GM18511 (cell line): ENCODE data around the gene UTP4.
"Not testable (repeated sequence)": the region's sequence is repeated elsewhere in the genome, so short reads cannot be mapped to it uniquely, and the experiment has no call there.

ENCODE experiments used
- ATAC-seq: cut with Tn5 transposase; IDR thresholded peaks from one replicate; pipeline ENCODE4 v1.9.1; 2021; ENCODE audit warnings: mild to moderate bottlenecking, moderate library complexity; ENCODE audit not compliant: unreplicated experiment

Gene UTP4

DNA sequence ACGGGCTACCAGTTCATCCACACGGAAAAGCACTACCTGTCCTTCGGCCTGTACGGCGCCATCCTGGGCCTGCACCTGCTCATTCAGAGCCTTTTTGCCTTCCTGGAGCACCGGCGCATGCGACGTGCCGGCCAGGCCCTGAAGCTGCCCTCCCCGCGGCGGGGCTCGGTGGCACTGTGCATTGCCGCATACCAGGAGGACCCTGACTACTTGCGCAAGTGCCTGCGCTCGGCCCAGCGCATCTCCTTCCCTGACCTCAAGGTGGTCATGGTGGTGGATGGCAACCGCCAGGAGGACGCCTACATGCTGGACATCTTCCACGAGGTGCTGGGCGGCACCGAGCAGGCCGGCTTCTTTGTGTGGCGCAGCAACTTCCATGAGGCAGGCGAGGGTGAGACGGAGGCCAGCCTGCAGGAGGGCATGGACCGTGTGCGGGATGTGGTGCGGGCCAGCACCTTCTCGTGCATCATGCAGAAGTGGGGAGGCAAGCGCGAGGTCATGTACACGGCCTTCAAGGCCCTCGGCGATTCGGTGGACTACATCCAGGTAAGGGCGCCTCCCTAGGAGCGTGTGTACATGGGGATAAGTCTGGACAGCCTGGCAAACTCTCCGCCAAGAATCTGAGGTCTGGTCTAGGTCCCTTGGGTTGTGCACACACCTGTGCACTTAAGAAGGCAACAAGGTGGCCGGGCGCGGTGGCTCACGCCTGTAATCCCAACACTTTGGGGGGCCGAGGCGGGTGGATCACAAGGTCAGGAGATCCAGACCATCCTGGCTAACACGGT is 22.8 kb upstream of the UTP4 start:
- no peak for ATAC-seq

DNA sequence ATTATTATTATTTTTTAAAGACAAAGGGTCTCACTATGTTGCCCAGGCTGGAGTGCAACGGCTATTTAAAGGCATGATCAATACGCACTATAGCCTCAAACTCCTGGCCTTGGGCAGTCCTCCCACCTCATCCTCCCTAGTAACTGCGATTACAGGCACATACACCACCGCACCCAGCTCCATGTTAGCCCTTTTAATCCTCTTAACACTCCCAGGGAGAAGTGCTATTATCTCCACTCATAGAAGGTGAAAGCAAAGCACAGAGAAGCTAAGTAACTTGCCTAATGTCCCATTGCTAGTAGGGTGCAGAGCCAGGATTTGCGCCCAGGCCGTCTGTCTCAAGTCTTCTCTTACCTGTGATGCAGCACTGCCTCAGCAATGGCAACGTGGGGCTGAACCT is 22.0 kb upstream of the UTP4 start:
- ATAC-seq: no peak

DNA sequence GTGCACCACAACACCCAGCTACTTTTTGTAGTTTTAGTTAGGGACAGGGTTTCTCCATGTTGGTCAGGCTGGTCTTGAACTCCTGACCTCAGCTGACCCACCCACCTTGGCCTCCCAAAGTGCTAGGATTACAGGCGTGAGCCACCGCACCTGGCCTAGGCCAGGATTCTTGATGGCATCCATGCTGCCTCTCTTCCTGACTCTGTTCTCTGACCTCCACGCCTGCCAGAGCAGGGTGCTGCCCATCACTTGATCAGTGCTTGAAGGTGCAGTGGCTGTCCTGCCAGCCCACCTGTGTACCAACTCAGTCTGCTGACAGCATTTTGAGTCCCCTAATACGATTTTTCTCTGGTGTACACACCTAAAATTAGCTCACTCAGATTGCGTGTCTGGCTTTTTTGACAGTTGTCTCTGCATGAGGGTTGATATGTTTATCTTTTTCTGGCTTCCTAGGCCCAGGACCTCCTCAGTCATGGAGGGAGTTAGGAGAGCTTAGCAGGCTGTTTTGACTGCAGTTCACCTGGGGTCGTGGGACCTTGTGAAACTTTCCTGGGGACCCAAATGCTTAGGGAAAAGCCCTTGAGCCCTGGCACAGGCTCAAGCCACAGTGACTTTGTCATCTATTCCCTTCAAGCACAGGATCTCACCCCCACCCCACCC is 21.1 kb upstream of the UTP4 start:
- ATAC-seq: no peak

DNA sequence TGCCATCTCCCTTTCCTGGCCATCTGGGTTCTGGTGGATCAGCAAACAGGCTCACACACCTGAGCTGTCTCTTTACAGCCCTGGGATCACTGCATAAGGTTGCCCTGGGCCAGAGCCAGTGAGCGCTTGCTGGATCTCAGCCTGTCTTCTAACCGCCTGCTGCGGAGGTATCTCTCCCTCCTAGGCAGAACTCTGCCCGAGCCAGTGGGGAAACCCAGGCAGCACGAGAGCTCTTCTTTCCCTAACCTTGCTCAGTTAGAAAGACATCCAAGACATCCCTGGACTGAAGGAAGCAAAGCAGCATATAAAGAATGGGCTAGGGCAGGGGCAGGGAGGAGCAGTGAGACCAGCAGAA is 20.6 kb upstream of the UTP4 start:
- ATAC-seq: no peak

DNA sequence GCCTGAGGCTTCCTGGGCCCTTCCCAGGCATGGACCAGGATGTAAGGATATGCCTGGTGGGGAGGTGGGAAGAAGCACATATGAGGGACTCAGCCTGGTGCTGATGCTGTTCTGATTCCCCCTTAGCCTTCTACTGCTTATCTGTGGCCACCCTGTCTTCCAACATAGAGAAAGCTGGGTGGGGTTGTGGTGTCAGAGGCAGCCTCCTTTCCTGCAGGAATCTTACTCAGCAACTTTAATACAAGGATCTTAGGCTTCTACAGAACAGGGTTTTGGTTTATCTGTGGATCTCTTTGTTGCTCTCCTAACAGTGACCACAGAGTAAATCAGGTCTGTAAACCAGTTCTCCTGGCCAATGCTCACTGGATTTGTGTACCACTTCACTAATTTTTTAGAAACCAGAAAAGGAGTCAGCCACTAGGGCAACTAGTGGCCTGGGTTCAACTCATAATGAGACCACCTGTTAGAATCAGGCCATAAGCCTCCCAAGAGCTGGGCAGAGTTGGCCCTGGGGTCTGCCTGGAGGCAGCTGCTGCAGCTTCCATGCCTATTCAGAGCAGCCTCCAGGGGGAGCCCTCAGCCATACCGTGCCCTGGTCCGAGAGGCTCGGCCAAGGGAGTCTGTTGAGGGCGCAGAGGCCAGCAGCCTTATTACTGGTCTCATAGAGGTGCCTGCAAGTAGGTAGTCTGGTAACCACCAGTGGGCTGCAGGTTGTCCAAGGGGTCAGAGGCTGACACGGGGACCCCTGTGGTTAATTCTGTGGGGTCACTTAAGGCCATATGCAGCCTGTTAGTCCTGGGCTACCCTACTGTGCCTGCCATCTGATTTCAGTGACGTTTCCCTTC is 19.9 kb upstream of the UTP4 start:
- no peak for ATAC-seq

DNA sequence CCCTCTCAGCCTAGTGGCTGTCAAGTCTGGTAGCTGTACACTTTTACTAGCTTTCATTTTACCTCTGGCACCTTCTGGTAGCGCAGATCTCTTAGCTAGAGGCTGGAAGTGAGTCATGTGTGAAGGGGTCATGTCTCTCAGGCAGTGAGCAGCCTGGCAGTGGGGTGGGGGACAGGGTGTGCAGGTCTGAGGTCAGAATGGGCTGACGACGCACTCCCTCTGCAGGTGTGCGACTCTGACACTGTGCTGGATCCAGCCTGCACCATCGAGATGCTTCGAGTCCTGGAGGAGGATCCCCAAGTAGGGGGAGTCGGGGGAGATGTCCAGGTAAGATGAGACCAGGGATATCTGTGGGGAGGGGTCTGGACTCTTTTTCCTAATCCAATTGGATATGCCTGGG is 19.2 kb upstream of the UTP4 start:
- no peak for ATAC-seq

DNA sequence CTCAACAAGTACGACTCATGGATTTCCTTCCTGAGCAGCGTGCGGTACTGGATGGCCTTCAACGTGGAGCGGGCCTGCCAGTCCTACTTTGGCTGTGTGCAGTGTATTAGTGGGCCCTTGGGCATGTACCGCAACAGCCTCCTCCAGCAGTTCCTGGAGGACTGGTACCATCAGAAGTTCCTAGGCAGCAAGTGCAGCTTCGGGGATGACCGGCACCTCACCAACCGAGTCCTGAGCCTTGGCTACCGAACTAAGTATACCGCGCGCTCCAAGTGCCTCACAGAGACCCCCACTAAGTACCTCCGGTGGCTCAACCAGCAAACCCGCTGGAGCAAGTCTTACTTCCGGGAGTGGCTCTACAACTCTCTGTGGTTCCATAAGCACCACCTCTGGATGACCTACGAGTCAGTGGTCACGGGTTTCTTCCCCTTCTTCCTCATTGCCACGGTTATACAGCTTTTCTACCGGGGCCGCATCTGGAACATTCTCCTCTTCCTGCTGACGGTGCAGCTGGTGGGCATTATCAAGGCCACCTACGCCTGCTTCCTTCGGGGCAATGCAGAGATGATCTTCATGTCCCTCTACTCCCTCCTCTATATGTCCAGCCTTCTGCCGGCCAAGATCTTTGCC is 18.0 kb upstream of the UTP4 start:
- ATAC-seq: no peak

DNA sequence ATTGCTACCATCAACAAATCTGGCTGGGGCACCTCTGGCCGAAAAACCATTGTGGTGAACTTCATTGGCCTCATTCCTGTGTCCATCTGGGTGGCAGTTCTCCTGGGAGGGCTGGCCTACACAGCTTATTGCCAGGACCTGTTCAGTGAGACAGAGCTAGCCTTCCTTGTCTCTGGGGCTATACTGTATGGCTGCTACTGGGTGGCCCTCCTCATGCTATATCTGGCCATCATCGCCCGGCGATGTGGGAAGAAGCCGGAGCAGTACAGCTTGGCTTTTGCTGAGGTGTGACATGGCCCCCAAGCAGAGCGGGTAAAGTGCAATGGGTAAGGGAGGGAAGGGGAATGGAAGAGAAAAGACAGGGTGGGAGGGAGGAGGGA is 17.5 kb upstream of the UTP4 start:
- no peak for ATAC-seq

DNA sequence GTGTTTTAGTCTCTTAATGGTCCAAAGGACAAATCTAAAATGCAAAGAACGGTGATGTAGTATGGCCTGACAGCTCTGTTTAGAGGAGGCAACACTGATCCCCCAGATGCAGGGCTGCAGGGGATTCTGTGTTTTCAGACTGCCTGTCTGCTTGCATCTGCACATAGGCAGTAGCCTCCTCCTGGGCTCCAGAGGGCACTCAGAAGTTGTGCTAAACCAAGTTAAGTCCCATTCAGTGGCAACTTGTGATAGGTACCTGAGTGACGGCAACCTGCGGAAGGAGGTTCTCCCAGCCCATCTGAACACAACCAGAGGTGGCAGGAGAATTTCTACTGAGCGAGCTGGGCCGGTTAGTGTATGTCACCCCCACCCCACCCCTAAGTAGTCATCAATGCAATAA is 17.1 kb upstream of the UTP4 start:
- ATAC-seq: no peak

DNA sequence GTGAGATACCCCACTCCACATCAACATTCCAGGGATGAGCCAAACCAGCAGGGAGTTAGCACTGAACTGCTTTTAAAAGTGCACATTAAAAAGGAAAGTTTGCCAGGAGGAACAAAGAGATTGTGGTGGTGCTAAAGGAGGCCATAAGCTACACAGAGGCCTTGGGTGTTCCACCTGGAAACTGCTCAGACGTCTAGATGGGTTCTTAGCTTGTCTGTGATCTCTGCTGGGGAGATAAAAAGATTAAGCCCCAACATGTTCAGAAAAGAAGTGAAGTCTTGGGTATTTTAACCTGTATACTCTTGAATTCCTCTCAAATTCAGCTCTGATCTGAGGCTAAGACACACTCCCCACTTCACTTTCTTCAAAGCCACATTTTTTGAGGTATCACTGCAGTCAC is 16.6 kb upstream of the UTP4 start:
- ATAC-seq: no peak

DNA sequence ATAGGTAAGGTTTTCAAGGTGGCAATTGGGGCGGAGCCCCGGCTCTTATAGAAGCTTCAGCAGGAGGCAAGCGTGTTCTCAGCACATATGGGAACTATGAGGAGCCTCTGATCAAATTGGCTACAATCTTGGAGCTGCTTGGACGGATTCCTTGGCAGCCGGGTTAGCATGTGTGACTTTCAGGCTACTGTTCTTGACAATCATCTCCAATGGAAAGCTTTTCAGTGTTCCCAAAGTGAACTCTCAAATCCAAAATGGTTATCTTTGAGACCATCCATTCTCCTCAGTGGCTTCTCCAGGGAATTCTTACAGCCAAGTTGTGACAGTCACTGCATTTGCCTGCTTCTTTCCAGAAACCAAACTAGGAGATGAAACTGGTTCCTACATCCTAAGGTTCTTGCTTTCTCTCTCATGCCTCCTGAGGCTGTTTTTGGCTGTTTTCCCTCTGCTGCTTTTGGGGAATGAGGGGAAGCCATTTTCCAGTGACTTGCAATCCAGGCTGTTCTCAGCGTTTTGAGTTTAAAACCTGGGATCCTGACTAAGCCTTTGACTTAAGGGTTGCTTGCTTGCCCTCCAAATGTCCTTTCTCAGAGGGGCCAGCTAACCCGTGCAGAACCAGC is 16.1 kb upstream of the UTP4 start:
- no peak for ATAC-seq

DNA sequence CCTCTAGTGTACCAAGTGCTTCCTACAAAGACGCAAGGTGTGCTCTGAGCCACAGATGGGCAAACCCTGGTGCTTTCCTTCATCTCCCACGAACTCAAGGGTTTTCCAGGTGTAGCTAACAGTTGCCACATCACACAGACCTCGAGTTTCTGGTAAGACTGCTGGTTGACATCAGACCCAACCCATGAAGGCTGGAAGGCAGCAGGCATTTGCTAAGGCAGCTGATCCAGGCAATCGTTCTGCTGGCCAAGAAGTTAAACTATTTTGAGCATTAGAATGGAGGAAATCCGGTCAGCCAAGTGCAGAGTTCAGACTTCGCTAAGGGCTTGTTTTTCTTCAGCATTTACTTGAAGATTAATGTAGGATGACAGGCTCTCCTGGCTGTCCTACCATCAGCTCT is 15.5 kb upstream of the UTP4 start:
- no peak for ATAC-seq

DNA sequence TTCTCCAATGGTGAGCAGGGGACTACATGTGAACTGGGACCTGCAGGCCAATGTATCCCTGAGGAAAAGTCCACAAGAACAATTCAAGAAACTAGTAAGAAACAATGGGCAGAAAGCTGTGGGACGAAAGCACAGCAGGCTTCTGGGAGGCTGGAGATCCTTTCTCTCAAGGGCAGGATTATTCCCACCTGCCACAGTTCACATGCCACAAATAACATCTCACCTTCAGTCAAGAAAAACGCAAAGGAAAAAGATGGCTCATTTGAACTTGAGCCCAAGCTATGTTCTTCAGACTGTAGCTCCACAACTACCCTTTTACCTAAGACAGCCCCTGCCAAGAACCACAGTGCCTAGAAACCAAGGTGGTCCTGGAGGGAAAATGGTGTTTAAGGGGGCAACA is 14.0 kb upstream of the UTP4 start:
- ATAC-seq: no peak

DNA sequence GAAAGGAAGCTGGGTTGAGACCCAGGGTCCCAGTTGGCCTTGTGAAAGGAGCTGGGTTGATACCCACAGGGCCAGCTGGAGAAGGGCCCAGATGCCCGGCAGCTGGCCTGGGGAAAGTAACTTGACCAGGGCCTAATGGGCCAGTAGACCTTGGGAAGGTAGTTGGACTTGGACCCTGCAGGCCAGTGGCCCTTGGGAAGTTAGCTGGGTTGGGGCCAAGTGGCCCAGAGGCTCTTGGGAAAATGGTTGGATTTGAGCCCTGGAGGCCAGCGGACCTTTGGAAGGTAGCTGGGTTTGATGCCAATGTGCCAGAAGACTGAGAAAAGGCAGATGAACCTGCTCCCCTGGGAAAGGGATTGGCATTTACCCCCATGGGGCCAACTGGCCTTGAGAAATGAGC is 13.5 kb upstream of the UTP4 start:
- ATAC-seq: no peak

DNA sequence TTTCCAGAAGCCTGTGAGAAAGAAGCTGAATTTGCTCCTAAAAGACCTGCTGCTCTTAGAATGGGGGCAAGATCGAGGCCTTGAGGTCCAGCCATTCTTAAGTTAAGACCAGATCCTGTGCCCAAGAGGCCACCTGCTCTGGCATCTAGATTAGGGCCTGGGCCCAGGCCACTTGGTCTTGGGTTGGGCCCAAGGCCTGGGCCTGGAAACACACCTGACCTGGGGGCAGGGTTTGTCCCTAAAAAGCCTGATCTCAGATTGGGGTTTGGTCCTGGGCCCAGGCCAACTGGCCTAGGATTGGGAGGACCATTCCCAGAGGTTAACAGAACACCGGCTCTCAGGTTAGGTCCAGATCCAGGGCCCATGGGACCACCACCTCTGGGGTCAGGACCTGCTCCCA is 12.9 kb upstream of the UTP4 start:
- ATAC-seq: no peak

DNA sequence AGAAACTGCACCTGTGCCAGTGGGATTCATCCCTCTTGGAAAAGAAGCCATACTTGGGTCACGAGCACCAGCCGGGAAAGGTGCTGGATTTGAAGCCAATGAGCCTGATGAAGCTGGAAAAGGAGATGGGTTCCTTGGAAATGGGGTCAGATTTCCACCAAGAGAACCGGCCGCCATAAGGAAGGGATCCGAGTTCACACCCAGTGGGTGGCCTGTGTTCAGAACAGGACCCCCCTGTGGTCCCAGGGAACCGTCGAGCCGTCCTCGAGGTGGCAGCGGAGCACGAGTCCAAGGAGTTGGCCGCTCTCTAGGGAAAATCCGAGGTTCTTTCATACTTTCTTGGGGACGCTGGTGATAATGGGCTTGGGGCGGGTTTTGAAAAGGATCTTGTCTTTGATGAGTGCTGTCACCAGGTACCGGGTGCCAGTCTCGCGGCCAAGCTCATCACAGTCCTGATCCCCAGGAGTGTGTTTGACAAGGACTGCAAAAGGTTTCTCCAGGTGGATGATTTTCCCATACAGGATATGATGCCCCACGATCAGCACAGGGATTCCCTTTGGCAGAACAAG is 12.3 kb upstream of the UTP4 start:
- ATAC-seq: no peak

DNA sequence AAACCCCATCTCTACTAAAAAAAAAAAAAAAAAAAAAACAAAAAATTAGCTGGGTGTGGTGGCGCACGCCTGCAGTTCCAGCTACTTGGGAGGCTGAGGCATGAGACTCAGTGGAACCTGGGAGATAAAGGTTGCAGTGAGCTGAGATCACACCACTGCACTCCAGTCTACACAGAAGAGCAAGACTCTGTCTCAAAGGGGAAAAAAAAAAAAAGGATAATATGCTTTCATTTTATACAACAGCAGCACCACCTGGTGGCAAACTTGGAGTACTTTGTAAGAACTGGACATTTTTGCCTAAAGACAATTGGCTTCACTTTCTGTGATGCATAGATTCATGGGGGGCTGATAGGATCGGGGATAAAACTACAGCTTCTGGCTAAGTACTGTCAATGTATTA is 8.5 kb upstream of the UTP4 start:
- ATAC-seq: no peak

DNA sequence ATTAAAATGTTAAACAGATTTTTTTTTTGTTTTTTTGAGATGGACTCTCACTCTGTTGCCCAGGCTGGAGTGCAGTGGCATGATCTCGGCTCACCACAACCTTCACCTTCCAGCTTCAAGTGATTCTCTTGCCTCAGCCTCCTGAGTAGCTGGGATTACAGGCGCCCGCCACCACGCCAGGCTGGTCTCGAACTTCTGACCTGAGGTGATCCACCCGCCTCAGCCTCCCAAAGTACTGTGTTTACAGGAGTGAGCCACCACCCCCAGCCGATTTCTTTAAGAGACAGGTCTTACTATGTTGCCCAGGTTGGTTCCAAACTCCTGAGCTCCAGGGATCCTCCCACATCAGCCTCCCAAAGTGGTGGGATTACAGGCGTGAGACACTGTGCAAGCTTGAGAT is 8.0 kb upstream of the UTP4 start:
- ATAC-seq: not testable (repeated sequence)

DNA sequence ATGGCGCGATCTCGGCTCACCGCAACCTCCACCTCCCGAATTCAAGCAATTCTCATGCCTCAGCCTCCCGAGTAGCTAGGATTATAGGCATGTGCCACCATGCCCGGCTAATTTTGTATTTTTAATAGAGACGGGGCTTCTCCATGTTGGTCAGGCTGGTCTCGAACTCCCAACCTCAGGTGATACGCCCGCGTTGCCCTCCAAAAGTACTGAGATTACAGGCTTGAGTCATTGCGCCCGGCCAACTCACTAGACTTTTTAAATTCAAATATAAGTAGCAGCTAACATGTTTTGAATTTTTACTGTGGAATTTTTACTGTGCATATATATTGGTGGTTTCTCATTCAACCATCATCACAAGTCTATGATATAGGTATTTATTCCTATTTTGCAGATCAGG is 7.5 kb upstream of the UTP4 start:
- not testable (repeated sequence) for ATAC-seq

DNA sequence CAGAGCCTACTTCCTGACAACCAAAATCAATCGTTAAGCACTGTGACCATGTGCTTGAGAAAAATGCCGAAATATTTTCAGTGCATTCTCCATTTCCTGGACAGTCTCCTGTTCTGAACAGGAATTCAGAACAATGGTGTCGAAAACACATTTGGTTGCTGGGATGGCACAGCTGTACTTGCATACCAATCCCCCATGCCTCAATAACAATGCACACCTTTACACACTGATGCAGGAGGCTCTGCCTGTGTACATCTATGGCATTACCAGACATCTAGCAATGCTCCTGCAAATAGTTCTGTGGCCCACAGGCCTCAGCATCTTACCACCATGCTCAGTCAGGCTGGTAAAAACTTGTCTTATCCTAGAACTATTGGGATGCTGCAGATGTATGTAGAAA is 6.2 kb upstream of the UTP4 start:
- no peak for ATAC-seq

DNA sequence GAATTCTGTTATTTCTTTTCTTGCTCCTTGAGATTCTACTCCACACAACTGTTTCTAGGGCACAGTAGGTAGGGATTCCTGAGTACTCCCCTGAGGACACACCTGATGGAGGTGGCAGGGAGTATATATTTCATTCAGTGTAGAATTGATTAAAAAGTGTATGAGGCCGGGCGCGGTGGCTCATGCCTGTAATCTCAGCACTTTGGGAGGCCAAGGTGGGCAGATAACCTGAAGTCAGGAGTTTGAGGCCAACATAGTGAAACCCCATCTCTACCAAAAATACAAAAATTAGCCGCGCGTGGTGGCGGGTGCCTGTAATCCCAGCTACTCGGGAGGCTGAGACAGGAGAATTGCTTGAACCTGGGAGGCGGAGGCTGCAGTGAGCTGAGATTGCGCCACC is 5.6 kb upstream of the UTP4 start:
- ATAC-seq: not testable (repeated sequence)
